B cell (primary cell): Measurements from ENCODE around the gene EPHA7. TPM values are rescaled to one million over a fixed set of nuclear protein-coding genes. Genes with fewer than 3 reads are reported as not detected.

Experiments
- ATAC-seq: fragments of 200-7000 bp; cut with Tn5 transposase; one replicate; pipeline ENCODE4 v1.10.0; 2021; ENCODE audit warnings: low read depth, mild to moderate bottlenecking, moderate number of reproducible peaks, moderate library complexity
- CTCF ChIA-PET: fragments of 350-600 bp; sonication (Branson Sonifier 250); formaldehyde crosslinking; loops from one replicate; lab custom pipeline; 2021; ENCODE audit warnings: antibody characterized with exemption, inconsistent platforms; lab: Charles Lee
- POLR2A ChIA-PET: fragments of 350-600 bp; sonication (Branson Sonifier 250); formaldehyde crosslinking; loops from one replicate; lab custom pipeline; 2021; ENCODE audit warnings: antibody characterized with exemption; lab: Charles Lee
- DNase-seq: peaks from one replicate; pipeline ENCODE4 v3.0.0; 2013
- H2AFZ ChIP-seq: 2 replicates; pipeline ENCODE4 v1.6.1; 2012; ENCODE audit warnings: mild to moderate bottlenecking, low read depth, low read length; ENCODE audit not compliant: insufficient read depth, poor library complexity, severe bottlenecking
- H3K27ac ChIP-seq, 2 donors: 1 replicate in 1 of 2; 2 replicates in 1 of 2; pipeline ENCODE4 v1.5.1; 2012 to 2013; ENCODE audit warnings: low read length in 2 of 2, mild to moderate bottlenecking in 2 of 2, moderate library complexity in 1 of 2
- H3K27me3 ChIP-seq, 4 experiments: fragments of 200-600 bp in 1 of 4; sonication (generic) in 1 of 4; replicated peaks in 1 of 4; 1 replicate in 2 of 4; 2 replicates in 2 of 4; pipeline versions ENCODE4 v1.6.1 to v1.7.0; 2013 to 2016; ENCODE audit warnings: low read length in 3 of 4, mild to moderate bottlenecking in 2 of 4, mixed read lengths in 1 of 4, moderate library complexity in 1 of 4; ENCODE audit not compliant: insufficient read depth in 4 of 4, control insufficient read depth in 3 of 4; ENCODE audit errors: control extremely low read depth in 1 of 4
- H3K36me3 ChIP-seq, 2 experiments: replicated peaks in 1 of 2; 1 replicate in 1 of 2; 2 replicates in 1 of 2; pipeline versions ENCODE4 v1.6.1 to v1.7.1; 2013; ENCODE audit warnings: low read length in 1 of 2; ENCODE audit not compliant: insufficient read depth in 2 of 2, control insufficient read depth in 1 of 2; ENCODE audit errors: control extremely low read depth in 1 of 2, extremely low read depth in 1 of 2
- H3K4me1 ChIP-seq, 2 donors: fragments of 200-600 bp in 1 of 2; sonication (generic) in 1 of 2; 1 replicate in 1 of 2; 2 replicates in 1 of 2; pipeline versions ENCODE4 v1.5.1 to v1.6.1; 2013 to 2017; ENCODE audit warnings: low read length in 2 of 2; ENCODE audit not compliant: control insufficient read depth in 2 of 2, insufficient read depth in 2 of 2
- H3K4me2 ChIP-seq: replicated peaks from 2 replicates; pipeline ENCODE3; 2012; ENCODE audit warnings: mild to moderate bottlenecking, low read depth, low read length; ENCODE audit not compliant: poor library complexity, severe bottlenecking
- H3K4me3 ChIP-seq, 5 experiments: fragments of 200-600 bp in 1 of 5; sonication (generic) in 1 of 5; 1 replicate in 3 of 5; 2 replicates in 2 of 5; pipeline versions ENCODE4 v1.5.1 to v1.7.0; 2011 to 2016; ENCODE audit warnings: low read length in 4 of 5, mild to moderate bottlenecking in 4 of 5, low read depth in 2 of 5, control low read depth in 1 of 5, moderate library complexity in 1 of 5; ENCODE audit not compliant: insufficient read depth in 1 of 5; ENCODE audit errors: control extremely low read depth in 1 of 5, extremely low read depth in 1 of 5
- H3K79me2 ChIP-seq: fragments of 200-600 bp; sonication (generic); one replicate; pipeline ENCODE4 v1.6.0; 2016; ENCODE audit warnings: low read length; ENCODE audit not compliant: control insufficient read depth, insufficient read depth
- H3K9ac ChIP-seq: fragments of 200-600 bp; sonication (generic); 2 replicates; pipeline ENCODE4 v1.6.1; 2017; ENCODE audit warnings: mild to moderate bottlenecking, low read length, moderate library complexity
- H3K9me3 ChIP-seq, 3 donors: one replicate each; pipeline versions ENCODE4 v1.6.1 to v1.7.1; 2013; ENCODE audit warnings: low read length in 2 of 3; ENCODE audit not compliant: control insufficient read depth in 2 of 3, insufficient read depth in 1 of 3; ENCODE audit errors: control extremely low read depth in 1 of 3
- H4K20me1 ChIP-seq: 2 replicates; pipeline ENCODE4 v1.6.0; 2012; ENCODE audit warnings: mild to moderate bottlenecking, low read length; ENCODE audit not compliant: insufficient read depth, control insufficient read depth, poor library complexity, severe bottlenecking
- H3K27ac Mint-ChIP-seq: one replicate; pipeline ENCODE4 v1.8.0; 2021; ENCODE audit warnings: mixed read lengths
- H3K27me3 Mint-ChIP-seq: one replicate; pipeline ENCODE4 v1.8.0; 2021; ENCODE audit warnings: mixed read lengths
- H3K4me1 Mint-ChIP-seq: one replicate; pipeline ENCODE4 v1.8.0; 2021; ENCODE audit warnings: mixed read lengths
- H3K4me3 Mint-ChIP-seq: one replicate; pipeline ENCODE4 v1.8.0; 2021; ENCODE audit warnings: mixed read lengths
- H3K9me3 Mint-ChIP-seq: one replicate; pipeline ENCODE4 v1.8.0; 2022; ENCODE audit warnings: mixed read lengths; ENCODE audit not compliant: insufficient read depth
- CTCF ChIP-seq: fragments of 200-600 bp; IDR thresholded peaks from one replicate; pipeline ENCODE4 v1.8.0; 2022; ENCODE audit warnings: antibody characterized with exemption, mild to moderate bottlenecking
- EZH2 ChIP-seq: IDR thresholded peaks from 2 replicates; pipeline ENCODE4 v1.6.1; 2012; ENCODE audit warnings: borderline replicate concordance, low read depth, mild to moderate bottlenecking, moderate library complexity, low read length; ENCODE audit not compliant: insufficient read depth, poor library complexity, severe bottlenecking
- WGBS: methylation state at CpG from one replicate; pipeline ENCODE4 v1.1.5; 2013; ENCODE audit warnings: missing lambda C conversion rate; ENCODE audit not compliant: insufficient coverage; 5-methylcytosine and 5-hydroxymethylcytosine counted together
- intact Hi-C: fragments of 100-400 bp; cut with micrococcal nuclease; formaldehyde crosslinking; loops from one replicate; pipeline ENCODE4 v1.10.0; 2022
- polyA plus RNA-seq: library from polyadenylated mRNA; depleted of rRNA; stranded (reverse); fragments of >200 nt; gene quantifications from 2 replicates; pipeline ENCODE4 v1.2.3, GENCODE V29; 2012
- total RNA-seq, 2 donors: library from RNA; stranded (reverse); fragments of 120-200 nt in 1 of 2; gene quantifications; 1 replicate in 1 of 2; 2 replicates in 1 of 2; pipeline versions ENCODE4 v1.2.3 to v1.2.4, GENCODE V29; 2013 to 2022

The EPHA7 gene
- total and polyA plus RNA-seq, 2 donors (not counting 1 experiment from before 2014, with no cell fraction given) = not detected

- no peaks in the 10 kb centered on the region for H3K27me3 ChIP-seq
- TF ChIP-seq EZH2 = no peak
- no peak overlapping the region for H3K4me2 ChIP-seq
- intact Hi-C loops = no loop called here
- no peaks in the 10 kb centered on the region for H3K27me3 Mint-ChIP-seq
- H4K20me1 ChIP-seq = no peaks in the 10 kb centered on the region
- H3K36me3 ChIP-seq = no peaks in the 10 kb centered on the region
- no peak for ATAC-seq
- H3K4me3 Mint-ChIP-seq = no peak overlapping the region
- no CpG with 5 or more reads among the region's 2 CpGs for WGBS
- no peaks in the 10 kb centered on the region for H3K79me2 ChIP-seq
- H3K9me3 ChIP-seq = no peaks in the 10 kb centered on the region
- no peaks in the 10 kb centered on the region for H3K4me1 ChIP-seq
- no peaks in the 10 kb centered on the region for H3K4me1 Mint-ChIP-seq
- no peak for DNase-seq
- ChIA-PET CTCF (no interaction called here), POLR2A (no interaction called here)
- H3K27ac ChIP-seq = no peak overlapping the region
- no peak overlapping the region for H3K4me3 ChIP-seq
- no peaks in the 10 kb centered on the region for H3K9me3 Mint-ChIP-seq
- no peak overlapping the region for H3K27ac Mint-ChIP-seq
- H2AFZ ChIP-seq = no peak overlapping the region
- no peak overlapping the region for H3K9ac ChIP-seq
Measured at GRCh38 chr6:93373445-93373844, 45.9 kb downstream of the EPHA7 start.

GRCh38 chr6:93371756-93372155 is 47.6 kb downstream of the EPHA7 start:
- H2AFZ ChIP-seq = no peak overlapping the region
- no peak for ATAC-seq
- H3K4me3 Mint-ChIP-seq = no peak overlapping the region
- H3K9me3 ChIP-seq = no peaks in the 10 kb centered on the region
- CTCF ChIA-PET = no interaction called here
- no peaks in the 10 kb centered on the region for H3K79me2 ChIP-seq
- intact Hi-C loops = no loop called here
- no peak for TF ChIP-seq EZH2
- TF ChIP-seq CTCF = no peak
- no peaks in the 10 kb centered on the region for H3K9me3 Mint-ChIP-seq
- no peaks in the 10 kb centered on the region for H4K20me1 ChIP-seq
- H3K27ac Mint-ChIP-seq = no peak overlapping the region
- no peaks in the 10 kb centered on the region for H3K4me1 Mint-ChIP-seq
- H3K36me3 ChIP-seq = no peaks in the 10 kb centered on the region
- POLR2A ChIA-PET = no interaction called here
- H3K27me3 Mint-ChIP-seq = no peaks in the 10 kb centered on the region
- no peaks in the 10 kb centered on the region for H3K4me1 ChIP-seq
- no peak overlapping the region for H3K27ac ChIP-seq
- H3K4me3 ChIP-seq = no peak overlapping the region
- no peak overlapping the region for H3K4me2 ChIP-seq
- no peak for DNase-seq
- no peak overlapping the region for H3K9ac ChIP-seq
- no peaks in the 10 kb centered on the region for H3K27me3 ChIP-seq
